Ramos (cell line): Measurements from ENCODE around the gene MIOS.
"Not testable (repeated sequence)": the region's sequence is repeated elsewhere in the genome, so short reads cannot be mapped to it uniquely, and the experiment has no call there.

ENCODE experiments used
- in situ Hi-C: fragments of 300-500 bp; cut with MboI; formaldehyde crosslinking; loops from one replicate; pipeline ENCODE4 v1.14.3; 2022; ENCODE audit warnings: low sequenced_read_pairs; ENCODE audit not compliant: unreplicated experiment

Gene MIOS

GRCh38 chr7:7553386-7553785 lies 13.3 kb upstream of the MIOS start:
- in situ Hi-C loops = no loop called here

- in situ Hi-C loops = no loop called here
Measured at GRCh38 chr7:7554021-7554432, 12.7 kb upstream of the MIOS start.

- in situ Hi-C loops = no loop called here
Measured at GRCh38 chr7:7554649-7555575, 11.8 kb upstream of the MIOS start.

GRCh38 chr7:7556852-7557251 lies 9.8 kb upstream of the MIOS start:
- in situ Hi-C loops = no loop called here

- in situ Hi-C loops = no loop called here
Measured at GRCh38 chr7:7557252-7557651, 9.4 kb upstream of the MIOS start.

GRCh38 chr7:7561591-7561990 lies 5.1 kb upstream of the MIOS start:
- in situ Hi-C loops = not testable (repeated sequence)

GRCh38 chr7:7562736-7563135 lies 3.9 kb upstream of the MIOS start:
- in situ Hi-C loops = no loop called here

- in situ Hi-C loops = no loop called here
Measured at GRCh38 chr7:7563269-7563668, 3.4 kb upstream of the MIOS start.

- in situ Hi-C loops = no loop called here
Measured at GRCh38 chr7:7563813-7564212, 2.9 kb upstream of the MIOS start.

GRCh38 chr7:7564323-7564780 lies 2.3 kb upstream of the MIOS start:
- in situ Hi-C loops = no loop called here

- in situ Hi-C loops = no loop called here
Measured at GRCh38 chr7:7565018-7565680, 1.5 kb upstream of the MIOS start.

GRCh38 chr7:7565746-7566650 lies 686 bp upstream of the MIOS start:
- in situ Hi-C loops = no loop called here

GRCh38 chr7:7567898-7568531 lies 1.3 kb downstream of the MIOS start:
- in situ Hi-C loops = no loop called here

- in situ Hi-C loops = no loop called here
Measured at GRCh38 chr7:7568553-7568952, 1.9 kb downstream of the MIOS start.

- in situ Hi-C loops = no loop called here
Measured at GRCh38 chr7:7569081-7569527, 2.4 kb downstream of the MIOS start.

GRCh38 chr7:7569615-7570014 lies 2.9 kb downstream of the MIOS start:
- in situ Hi-C loops = no loop called here

- in situ Hi-C loops = no loop called here
Measured at GRCh38 chr7:7570584-7570983, 3.9 kb downstream of the MIOS start.

- in situ Hi-C loops = no loop called here
Measured at GRCh38 chr7:7573701-7574100, 7.0 kb downstream of the MIOS start.

- in situ Hi-C loops = loop anchor here (25.0 kb wide), 1 partner anchor 636 kb away; no protein-coding TSS in a partner anchor
Measured at GRCh38 chr7:7576344-7576743, 9.7 kb downstream of the MIOS start.

GRCh38 chr7:7577888-7578287 lies 11.2 kb downstream of the MIOS start:
- in situ Hi-C loops = loop anchor here (25.0 kb wide), 1 partner anchor 634 kb away; no protein-coding TSS in a partner anchor
